ENCODE data around the gene THAP8.
A peak's percentile ranks its signal among the peaks of the same experiment; 100 is the strongest.

The THAP8 gene

DNA sequence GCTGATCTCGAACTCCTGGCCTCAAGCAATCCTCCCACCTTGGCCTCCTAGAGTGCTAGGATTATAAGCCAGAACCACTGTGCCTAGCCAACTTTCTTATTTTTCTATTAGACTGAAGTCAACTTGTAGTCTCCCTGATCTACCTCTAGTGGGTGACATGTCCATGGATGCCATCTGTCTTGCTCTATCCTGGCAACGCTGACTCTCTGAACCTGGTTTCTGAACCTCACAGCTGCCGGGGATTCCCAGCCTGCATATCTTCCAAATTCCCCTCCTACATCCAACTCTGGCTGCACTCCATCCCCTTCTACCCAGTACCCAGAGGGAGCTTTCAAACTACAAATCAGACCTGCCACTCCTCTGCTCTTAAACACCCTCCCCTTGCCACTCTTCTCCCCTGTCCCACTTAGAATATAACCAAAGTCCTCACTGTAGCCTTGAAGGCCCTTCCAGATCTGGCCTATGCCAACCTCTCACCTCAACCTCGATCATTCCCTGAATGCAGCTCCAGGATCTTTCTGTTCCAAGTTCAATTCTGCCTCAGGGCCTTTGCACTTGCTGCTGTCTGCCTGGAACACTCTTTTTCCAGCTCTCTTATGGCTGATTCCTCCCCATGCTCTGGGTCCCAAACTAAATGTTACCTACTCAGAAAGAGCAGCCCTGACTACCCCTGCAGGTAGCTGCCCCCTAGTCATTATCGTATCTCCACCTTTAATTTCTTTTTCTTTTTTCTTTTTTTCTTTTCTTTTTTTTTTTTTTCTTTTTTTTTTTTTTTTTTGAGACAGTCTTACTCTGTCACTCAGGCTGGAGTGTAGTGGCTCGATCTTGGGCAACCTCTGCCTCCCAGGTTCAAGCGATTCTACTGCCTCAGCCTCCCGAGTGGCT lies 23.6 kb downstream of the THAP8 start:
- DNase-seq (ENCODE audit: low read depth in 2 of 2): no peak

- no peak for DNase-seq (ENCODE audit: low read depth in 2 of 2)
These were observed 25.6 kb downstream of the THAP8 start for GRCh38 chr19:36028313-36029041.

DNA sequence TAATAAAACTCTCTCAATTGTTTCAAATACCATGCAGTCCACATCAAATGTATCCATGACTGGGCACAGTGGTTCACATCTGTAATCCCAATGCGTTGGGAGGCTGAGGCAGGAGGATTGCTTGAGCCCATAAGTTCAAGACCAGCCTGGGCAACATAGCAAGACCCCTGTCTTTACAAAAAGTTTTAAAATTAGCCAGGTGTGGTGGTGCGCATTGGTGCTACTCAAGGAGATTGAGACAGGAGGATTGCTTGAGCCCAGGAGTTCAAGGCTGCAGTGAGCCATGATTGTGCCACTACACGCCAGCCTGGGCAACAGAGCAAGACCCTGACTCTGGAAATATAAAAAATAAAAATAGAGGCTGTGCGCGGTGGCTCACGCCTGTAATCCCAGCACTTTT lies 26.4 kb downstream of the THAP8 start:
- no peak for DNase-seq (ENCODE audit: low read depth in 2 of 2)

GRCh38 chr19:36026091-36026876 lies 27.8 kb downstream of the THAP8 start:
- no peak for DNase-seq (ENCODE audit: low read depth in 2 of 2)

DNA sequence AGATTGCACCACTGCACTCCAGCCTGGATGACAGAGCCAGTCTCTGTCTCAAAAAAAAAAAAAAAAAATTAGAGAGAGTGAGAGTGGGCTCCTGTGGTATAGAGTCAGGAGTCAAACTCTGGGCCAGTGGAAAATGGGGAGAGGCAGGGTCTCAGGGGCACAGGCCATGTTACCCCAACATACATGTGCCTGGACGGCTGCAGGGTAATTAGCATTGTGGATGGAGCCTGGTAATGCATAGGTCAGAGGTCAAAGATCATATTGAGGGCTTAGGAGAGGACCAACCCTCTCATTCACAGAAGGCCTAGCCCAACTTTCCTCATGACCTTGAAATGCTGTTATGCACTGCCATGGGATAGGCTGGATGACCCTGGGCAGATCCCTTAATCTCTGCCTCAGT lies 28.5 kb downstream of the THAP8 start:
- DNase-seq (ENCODE audit: low read depth in 2 of 2): no peak

DNA sequence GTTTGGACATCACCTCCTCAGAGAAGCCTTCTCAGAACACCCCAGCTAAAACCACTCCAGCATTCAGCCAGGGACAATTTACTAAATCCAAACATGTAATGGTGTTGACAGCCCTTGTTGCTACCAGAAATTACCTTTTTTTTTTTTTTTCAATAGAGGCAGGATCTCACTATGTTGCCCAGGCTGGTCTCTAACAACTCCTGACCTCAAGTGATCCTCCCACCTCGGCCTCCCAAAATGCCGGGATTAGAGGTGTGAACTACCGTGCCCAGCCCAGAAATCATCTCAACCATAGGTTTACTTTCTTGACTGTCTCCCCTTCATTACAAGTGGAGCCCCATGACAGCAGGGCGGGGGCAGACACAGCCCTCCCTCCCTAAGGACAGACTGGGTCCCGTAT lies 30.7 kb downstream of the THAP8 start:
- DNase-seq (ENCODE audit: low read depth in 2 of 2): no peak

DNA sequence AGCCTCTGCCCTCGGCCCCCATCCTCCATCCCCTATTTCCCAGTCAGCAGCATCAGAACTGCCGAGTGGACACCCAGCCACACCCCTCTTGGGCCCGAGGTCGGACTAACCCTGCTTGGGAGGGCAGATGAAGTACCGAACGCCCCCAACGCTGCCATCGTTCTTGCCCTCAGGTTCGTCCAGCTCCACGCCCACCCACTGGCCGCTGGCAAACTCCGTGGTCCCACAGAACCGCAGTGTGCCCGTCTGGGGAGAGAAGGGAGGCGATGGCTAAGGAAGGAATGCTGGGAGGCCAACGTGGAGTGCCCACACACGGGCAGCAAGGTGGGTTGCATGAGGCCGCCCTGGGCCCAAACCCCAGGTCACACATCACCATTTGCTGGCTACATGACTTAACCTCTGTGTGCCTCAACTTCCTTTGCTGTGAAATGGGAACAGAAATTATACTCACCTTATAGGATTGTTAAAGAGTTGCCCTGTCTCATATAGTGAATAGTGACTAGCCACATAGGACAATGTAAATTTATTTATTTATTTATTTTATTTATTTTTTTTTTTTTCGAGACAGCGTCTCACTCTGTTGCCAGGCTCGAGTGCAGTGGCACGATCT lies 34.9 kb downstream of the THAP8 start:
- no peak for DNase-seq (ENCODE audit: low read depth in 2 of 2)

DNA sequence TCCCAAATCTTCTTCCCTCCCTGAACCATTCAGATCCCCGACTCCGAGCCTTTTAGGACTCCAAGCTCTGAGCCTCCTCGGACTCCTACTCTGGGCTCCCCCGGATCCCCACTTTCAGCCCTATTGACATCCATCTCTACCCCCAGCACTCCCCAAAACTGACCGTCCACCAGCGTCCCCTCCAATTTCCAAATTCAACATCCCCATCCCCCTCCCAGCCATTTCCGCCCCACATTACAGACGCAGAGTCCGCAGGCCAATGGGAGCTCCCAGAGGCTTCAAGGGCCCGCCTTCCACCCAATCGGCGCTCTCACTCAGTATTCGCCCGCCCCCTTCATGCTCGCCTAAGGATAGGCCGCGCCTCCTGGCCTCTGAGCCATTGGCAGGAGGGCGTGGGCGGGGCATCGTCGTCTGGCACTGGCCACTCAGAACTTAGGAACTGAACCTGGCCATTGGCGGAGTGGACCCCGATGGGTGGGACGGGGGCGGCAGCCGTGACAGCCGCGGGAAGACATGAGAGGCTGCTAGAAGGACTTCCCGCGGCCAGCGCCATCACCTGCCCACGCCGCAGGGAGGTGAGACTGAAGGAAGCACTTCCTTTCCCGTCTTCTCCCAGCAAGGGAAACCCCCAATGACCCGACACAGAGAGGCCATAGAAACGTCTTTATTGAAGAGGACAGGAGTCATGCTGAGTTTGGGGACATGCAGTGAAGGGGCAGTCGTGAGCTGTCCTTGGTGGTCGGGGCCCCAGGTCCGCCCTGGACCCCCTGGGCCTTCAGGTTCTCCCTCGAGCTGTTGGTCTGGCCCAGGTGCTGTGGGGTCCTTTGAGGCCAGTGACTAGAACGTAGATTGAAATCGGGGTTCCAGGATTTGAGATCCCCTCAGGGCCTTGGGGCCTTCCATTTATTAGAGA lies 39.8 kb downstream of the THAP8 start, which contains the start of gene ALKBH6:
ALKBH6 (minus strand) TSS at position 202 of the 913 bp plus-strand sequence. CDS start 816 bp downstream, outside the sequence.
- DNase-seq (ENCODE audit: low read depth in 2 of 2): peak; percentile 97 to 98

- no peak for DNase-seq (ENCODE audit: low read depth in 2 of 2)
These were observed 40.6 kb downstream of the THAP8 start for GRCh38 chr19:36013280-36014011.

DNA sequence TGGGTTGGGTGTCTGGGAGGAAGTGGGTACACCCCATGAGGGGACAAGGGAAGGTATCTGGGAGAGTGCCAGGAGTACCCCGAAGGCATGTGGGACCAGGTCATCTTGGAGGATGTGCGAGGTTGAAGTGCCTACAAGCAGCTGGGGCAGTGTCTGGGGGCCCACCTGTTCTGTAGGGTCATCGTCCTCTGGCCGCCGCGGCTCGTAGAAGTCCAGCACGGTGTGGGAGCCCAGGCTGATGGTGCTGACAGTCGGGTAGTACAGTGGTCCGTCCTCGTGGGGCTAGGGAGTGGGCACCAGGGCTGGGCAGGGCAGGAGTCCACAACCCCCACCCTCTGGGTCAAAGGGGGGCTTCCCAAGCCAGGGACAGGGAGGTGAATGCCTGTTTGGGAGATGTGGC lies 43.7 kb downstream of the THAP8 start:
- no peak for DNase-seq (ENCODE audit: low read depth in 2 of 2)

DNA sequence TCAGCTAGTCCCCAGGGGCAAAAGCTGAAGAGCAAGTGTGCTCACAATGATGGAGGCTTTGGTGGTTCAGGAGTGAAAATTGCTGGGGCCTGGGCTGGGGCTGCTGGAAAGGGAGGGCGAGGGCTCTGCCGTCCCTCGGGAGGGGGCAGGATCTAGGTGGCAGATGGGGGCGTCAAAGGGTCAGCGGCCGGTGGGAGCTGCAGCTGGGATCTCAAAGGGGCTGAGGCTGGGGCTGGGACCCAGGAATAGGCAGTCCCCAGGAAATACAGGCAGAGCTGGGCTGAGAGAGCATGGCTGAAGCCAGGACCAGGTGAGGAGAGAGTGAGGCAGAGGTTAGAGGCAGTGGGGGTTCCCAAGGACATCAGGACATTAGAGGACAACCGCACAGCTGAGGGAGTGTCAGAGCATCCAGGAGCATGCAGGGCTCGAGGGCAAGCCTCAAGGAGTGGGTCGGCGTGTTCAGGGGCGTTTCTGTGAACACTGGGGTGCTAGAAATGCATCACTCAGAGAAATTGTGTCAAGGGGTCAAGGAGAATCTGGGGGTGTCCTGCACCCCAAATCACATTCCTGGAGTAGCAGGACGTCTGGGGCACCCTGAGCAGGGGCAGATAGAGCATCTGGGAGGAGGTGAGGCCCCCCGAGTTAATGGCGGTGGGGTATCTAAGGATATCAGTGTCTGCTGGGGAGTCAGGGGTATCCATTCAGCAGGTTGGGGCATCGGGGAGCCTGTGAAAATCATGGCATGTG lies 44.3 kb downstream of the THAP8 start:
- DNase-seq (ENCODE audit: low read depth in 2 of 2): no peak

GRCh38 chr19:36009220-36009619 lies 44.9 kb downstream of the THAP8 start:
- no peak for DNase-seq (ENCODE audit: low read depth in 2 of 2)

GRCh38 chr19:36008336-36008978 lies 45.6 kb downstream of the THAP8 start, which contains the start of gene SYNE4:
TSS of gene SYNE4 (minus strand) at chr19:36008813. CDS start at chr19:36008681, 132 bp downstream.
- no peak for DNase-seq (ENCODE audit: low read depth in 2 of 2)

GRCh38 chr19:36006955-36007354 lies 47.1 kb downstream of the THAP8 start:
- DNase-seq (ENCODE audit: low read depth in 2 of 2): no peak

DNA sequence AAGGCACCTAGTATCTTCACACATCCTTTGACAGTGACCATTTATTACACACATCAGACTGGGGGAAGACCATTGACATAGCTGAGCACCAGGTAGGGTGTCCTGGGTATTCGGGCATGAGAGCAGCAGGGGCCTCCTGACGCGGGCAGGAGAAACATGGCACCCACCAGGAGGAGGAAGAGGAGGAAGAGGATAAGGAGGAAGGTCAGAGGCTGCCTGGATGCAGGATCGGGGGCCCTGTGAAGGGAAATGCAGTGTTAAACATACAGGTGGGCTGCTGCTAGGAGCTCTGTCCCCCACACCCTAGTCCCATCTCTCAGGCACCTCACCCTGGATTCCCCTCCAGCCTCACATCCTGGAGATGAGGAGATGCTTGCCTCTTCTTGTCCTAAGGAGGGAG lies 50.8 kb downstream of the THAP8 start:
- no peak for DNase-seq (ENCODE audit: low read depth in 2 of 2)

DNA sequence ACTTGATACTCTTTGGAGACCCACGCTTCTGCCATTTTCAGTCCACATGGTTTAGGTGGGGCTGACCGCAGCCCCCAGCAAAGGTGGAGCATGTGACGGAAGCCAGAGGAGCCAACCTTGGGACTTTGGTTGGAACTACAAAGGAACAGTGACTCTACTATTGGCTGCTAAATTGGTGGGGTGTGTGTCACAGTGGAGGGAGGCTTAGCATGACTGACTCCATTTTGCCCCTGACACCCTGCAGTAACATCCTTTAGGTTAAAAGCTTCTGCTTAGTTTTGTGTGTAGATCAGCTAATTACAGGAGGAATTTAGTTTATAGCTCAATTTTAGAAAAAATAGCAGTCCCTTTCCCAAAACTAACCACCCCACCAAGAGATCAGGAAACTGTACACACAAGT lies 52.5 kb downstream of the THAP8 start:
- no peak for DNase-seq (ENCODE audit: low read depth in 2 of 2)

DNA sequence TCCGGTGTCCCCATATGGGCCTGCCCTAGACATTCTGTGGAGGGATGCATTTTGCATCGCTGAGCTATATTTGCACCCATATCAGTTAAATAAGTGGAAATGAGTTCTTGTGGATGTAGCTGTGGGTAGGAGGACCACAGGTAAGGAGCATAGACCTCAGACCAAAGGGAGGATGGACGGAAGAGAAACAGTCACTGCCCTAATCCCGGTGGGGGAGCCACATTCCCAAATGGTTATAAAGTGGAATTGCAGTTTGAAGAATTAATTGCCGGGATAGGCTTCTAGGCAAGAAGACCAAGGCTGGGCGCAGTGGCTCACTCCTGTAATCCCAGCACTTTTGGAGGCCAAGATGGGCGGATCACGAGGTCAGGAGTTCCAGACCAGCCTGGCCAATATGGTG lies 57.3 kb downstream of the THAP8 start:
- no peak for DNase-seq (ENCODE audit: low read depth in 2 of 2)

Measured in stimulated activated CD4-positive, alpha-beta T cell treated with anti-CD3 and anti-CD28 coated beads, Interleukin-1b, Interleukin-23, amount 100 ng/mL, for 1 hour (primary cell).